Measurements from ENCODE around the gene CNN2.
A peak's percentile ranks its signal among the peaks of the same experiment; 100 is the strongest.

Gene CNN2

GRCh38 chr19:1053176-1054101 lies 27.0 kb downstream of the CNN2 start:
- no peak for DNase-seq

GRCh38 chr19:1054102-1055027 lies 28.0 kb downstream of the CNN2 start:
- no peak for DNase-seq

- no peak for DNase-seq
Measured at GRCh38 chr19:1055028-1055425, 28.6 kb downstream of the CNN2 start.

- no peak for DNase-seq
Measured at GRCh38 chr19:1055886-1056620, 29.6 kb downstream of the CNN2 start.

GRCh38 chr19:1057176-1057855 lies 30.9 kb downstream of the CNN2 start:
- peak in 1 of 2 donors; percentile 13 for DNase-seq

GRCh38 chr19:1058112-1058511 lies 31.7 kb downstream of the CNN2 start:
- no peak for DNase-seq

GRCh38 chr19:1060689-1061088 lies 34.3 kb downstream of the CNN2 start:
- no peak for DNase-seq

GRCh38 chr19:1061987-1062386 lies 35.6 kb downstream of the CNN2 start:
- DNase-seq: no peak

- DNase-seq: no peak
Measured at GRCh38 chr19:1062387-1063029, 36.1 kb downstream of the CNN2 start.

GRCh38 chr19:1063030-1063908 lies 36.9 kb downstream of the CNN2 start:
- DNase-seq: peak in 1 of 2 donors; percentile 13

GRCh38 chr19:1063909-1064660 lies 37.7 kb downstream of the CNN2 start:
- no peak for DNase-seq

GRCh38 chr19:1064661-1065605 lies 38.5 kb downstream of the CNN2 start:
- DNase-seq: peak in 1 of 2 donors; percentile 53

- DNase-seq: no peak
Measured at GRCh38 chr19:1065606-1066109, 39.2 kb downstream of the CNN2 start.

GRCh38 chr19:1066251-1066747 lies 39.9 kb downstream of the CNN2 start:
- no peak for DNase-seq

- DNase-seq: peak; percentile 6 to 38
Measured at GRCh38 chr19:1066748-1067340, 40.4 kb downstream of the CNN2 start, which contains the start of gene ARHGAP45. Gene ARHGAP45 (plus strand): TSS chr19:1067167. CDS start chr19:1067406, 239 bp downstream.

GRCh38 chr19:1067341-1067957 lies 41.0 kb downstream of the CNN2 start:
- DNase-seq: peak; percentile 26 to 52
